GM18909 (cell line): Measurements from ENCODE around the gene RARG.

Experiments used
- ATAC-seq: cut with Tn5 transposase; IDR thresholded peaks from one replicate; pipeline ENCODE4 v1.9.1; 2021; ENCODE audit warnings: mild to moderate bottlenecking; ENCODE audit not compliant: unreplicated experiment, poor library complexity

The RARG gene

GRCh38 chr12:53231921-53232645 is at the start of gene RARG:
Gene RARG, minus strand, starts transcription at chr12:53232209. Its CDS starts 4,664 bp downstream, at chr12:53227545.
- no peak for ATAC-seq

GRCh38 chr12:53279888-53280498 is 48.0 kb upstream of the RARG start:
- no peak for ATAC-seq

- no peak for ATAC-seq
These were observed 47.4 kb upstream of the RARG start for GRCh38 chr12:53279283-53279869.

- no peak for ATAC-seq
These were observed 46.0 kb upstream of the RARG start for GRCh38 chr12:53277981-53278380.

GRCh38 chr12:53276511-53276910 is 44.5 kb upstream of the RARG start:
- ATAC-seq = no peak

GRCh38 chr12:53274445-53274844 is 42.4 kb upstream of the RARG start:
- ATAC-seq = no peak

GRCh38 chr12:53268630-53269562 is 36.9 kb upstream of the RARG start:
- peak; percentile 21 for ATAC-seq

- ATAC-seq = peak; percentile 84
These were observed 36.1 kb upstream of the RARG start, which contains the start of gene ESPL1 for GRCh38 chr12:53267999-53268629. Gene ESPL1, plus strand, starts transcription at chr12:53268299. Its CDS starts 468 bp downstream, at chr12:53268767.

- ATAC-seq = peak; percentile 24
These were observed 35.4 kb upstream of the RARG start for GRCh38 chr12:53267306-53267998.

- ATAC-seq = no peak
These were observed 33.8 kb upstream of the RARG start for GRCh38 chr12:53265783-53266182.

- no peak for ATAC-seq
These were observed 27.9 kb upstream of the RARG start for GRCh38 chr12:53259891-53260290.

GRCh38 chr12:53258541-53259539 is 26.8 kb upstream of the RARG start:
- no peak for ATAC-seq

GRCh38 chr12:53255996-53256395 is 24.0 kb upstream of the RARG start:
- ATAC-seq = no peak

- ATAC-seq = no peak
These were observed 23.0 kb upstream of the RARG start for GRCh38 chr12:53254816-53255545.

GRCh38 chr12:53253298-53253697 is 21.3 kb upstream of the RARG start:
- no peak for ATAC-seq

GRCh38 chr12:53252349-53252916 is 20.4 kb upstream of the RARG start:
- ATAC-seq = peak; percentile 3
